GM21786 (cell line): ENCODE data around the gene CHI3L1.
A peak's percentile ranks its signal among the peaks of the same experiment; 100 is the strongest.

ENCODE experiments used
- ATAC-seq: cut with Tn5 transposase; IDR thresholded peaks from one replicate; pipeline ENCODE4 v1.9.1; 2021; ENCODE audit not compliant: unreplicated experiment

Gene CHI3L1

DNA sequence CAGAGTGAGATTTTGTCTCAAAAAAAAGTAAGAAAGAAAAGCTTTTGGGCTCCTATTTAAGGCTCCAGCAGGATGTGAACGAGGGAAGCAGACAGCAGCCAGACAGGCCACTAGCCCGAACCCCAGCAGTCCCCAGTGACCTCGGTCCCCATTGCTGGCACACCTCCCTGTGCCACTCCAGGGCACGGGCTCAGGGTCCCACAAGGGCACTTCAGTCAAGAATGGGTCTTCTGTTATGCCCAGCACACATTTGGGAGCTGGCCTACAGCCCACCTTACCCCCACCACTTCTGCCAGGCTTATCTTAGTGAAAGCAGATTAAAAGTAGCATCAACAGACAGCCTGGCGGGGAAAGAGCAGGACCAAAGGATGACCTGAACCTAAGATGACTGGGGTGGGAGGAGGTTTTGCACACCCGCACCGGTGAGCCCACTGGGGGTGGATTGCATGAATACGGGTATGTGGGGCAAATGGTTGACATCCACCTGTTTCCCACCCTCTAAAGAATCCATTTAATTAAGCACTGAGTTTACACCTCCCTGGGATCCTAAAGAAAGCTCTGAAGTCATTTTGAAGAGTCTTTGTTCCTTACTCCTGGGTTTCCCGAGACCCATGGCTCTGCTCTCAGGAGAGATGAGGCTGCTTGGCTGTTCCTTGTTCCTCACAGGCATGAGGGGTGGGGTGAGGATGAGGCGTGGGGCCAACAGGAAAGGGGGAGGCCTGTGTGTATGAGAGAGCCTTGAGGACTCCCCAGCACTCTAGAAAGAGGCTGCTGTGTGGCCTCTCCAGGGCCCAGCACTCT is 4.7 kb downstream of the CHI3L1 start:
- no peak for ATAC-seq

DNA sequence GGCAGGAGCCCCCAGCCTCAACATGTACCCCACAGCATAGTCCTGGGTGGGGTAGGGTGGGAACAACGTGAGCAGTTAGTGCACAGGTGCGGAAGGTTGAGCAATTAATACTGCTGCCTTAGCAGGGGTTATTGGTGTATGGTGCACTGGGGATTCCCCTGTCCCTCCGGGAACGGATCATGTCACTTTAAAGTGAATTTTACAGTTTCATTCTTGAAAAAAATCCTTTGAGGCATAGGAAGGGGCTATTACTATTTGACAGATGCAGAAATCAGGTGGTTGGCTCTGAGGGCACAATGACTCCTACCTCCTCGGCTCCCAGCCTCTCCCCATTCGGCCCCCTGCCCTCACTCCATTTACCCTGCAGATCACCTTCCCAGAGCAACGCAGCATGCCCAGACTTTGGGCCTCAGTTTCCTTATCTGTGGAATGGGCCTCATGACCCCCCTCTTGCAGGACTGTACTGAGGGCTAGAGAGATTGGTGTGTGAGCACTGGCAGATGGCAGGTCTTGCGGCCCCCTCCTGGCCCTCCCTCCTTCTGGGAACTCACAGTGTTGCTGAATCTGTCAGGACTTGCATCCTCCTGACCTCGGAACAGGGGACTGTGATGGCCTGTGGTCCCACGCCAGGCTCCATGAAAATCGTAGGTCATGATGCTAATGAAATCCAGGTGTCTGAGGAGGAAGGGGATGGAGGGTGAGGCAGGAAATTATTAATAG is 5.7 kb downstream of the CHI3L1 start:
- ATAC-seq, result no peak

DNA sequence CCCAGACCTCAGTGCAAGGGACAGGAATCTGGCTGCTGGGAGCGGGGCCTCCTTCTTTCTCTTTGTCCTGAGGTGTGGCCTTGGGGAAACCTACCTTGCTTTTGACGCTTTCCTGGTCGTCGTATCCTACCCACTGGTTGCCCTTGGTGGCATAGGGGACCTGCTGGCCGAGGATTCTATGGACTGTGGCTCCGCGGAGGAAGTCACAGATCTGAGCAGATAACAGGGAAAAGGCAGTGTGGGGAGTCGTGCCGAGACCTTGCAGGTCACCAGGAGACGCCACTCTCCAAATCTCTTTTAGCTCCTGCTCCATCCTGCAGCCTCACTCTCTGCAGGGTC is 6.9 kb downstream of the CHI3L1 start:
- ATAC-seq, result no peak

DNA sequence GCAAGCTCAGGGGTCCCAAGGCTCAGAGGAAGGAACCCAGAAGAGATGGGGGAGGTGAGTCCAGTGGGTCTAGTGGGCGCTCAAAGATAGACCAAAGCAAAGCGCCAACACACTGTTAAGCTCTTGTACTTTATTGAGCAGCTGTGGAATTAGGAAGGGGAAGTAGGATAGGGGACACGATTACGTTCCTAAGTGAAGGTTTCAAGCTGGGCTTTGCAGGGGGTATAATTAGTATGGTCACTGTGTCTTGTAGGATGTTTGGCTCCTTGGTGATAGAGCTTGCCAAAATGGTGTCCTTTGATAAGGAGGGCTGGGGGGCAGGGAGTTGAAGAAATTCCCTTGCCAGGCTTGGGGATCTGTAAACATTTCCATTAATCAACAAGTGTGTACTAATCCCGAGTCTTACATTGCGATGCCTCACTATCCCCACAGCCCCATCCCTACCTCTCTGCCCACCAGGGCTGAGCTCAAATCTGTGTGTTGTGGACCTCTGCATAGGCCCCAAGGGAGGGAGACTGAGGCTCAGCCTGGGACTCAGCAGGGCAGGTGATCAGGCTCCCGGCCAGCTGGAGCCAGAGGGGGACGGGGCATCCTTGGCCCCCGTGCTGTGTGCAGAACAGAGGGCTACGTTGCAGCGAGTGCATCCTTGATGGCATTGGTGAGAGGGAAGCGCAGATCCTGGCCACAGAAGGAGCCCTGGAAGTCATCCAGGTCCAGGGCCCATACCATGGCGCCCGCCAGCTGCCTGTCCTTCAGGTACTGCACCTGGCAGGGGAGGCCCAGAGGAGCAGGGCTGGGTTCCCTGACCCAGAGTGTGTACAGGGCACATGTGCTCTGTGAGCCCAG is 7.5 kb downstream of the CHI3L1 start:
- ATAC-seq, result no peak

DNA sequence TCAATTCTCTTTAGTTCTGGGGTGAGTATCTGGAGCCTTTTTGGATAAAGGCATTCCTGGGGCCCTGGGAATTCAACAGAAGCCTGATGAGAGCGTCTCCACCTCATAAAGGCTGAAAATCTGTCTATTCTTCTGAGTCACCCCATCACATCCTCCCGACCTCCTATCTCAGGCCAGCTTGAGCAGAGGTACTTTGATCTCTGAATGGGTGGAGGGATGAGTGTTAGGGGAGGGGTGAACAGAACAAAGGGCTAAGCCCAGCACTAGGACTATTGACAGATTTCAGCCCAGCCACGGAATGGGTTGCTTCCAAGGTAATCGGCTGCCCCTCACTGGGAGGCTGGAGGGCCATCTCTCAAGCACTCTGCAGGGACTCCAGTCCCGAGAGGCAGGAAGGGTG is 8.4 kb downstream of the CHI3L1 start:
- ATAC-seq, result no peak

DNA sequence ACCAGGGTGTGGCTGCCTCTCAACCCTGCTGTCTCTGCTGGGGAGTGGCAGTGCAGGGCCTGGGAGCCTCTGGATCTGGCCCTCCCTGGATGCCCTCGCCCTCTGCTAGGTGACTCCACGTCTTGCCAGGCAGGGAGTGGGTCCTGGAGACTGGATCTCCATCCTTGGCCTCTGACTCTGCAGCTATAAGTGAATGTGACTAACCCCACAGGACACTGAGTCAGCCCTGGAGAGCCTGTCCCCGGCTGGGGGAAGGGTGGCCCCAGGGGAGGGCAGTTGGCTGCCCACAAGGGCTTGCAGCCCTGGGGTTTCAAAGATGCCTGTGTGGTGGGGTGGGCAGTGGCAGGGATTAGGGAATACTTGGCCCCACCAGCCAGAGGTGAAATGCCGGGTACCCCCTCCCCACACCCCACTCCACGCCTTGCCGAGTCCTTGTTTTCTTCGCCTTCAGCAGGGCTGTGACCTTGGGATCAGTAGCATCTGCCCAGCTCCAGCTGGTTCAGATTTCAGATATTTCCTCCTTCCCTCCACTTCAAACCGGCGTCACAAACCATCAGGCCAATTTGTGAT is 8.9 kb downstream of the CHI3L1 start:
- no peak for ATAC-seq

DNA sequence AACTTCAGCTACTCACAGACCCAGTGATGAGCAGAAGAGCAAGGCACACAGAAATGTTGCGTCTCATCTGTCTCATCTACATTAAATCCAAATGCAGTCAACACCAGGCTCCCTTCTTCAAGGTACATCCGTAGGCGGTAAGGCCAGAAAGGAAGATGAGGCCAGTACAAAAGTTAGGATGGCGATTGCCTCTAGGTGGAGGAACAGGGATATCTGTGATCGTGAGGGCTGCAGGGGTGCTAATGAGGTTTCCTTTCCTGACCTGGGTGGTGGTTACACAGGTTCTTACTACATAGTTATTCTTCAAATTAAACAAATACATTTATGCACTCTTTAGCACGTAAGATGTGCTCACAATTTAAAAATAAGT is 9.5 kb downstream of the CHI3L1 start:
- ATAC-seq, result no peak

DNA sequence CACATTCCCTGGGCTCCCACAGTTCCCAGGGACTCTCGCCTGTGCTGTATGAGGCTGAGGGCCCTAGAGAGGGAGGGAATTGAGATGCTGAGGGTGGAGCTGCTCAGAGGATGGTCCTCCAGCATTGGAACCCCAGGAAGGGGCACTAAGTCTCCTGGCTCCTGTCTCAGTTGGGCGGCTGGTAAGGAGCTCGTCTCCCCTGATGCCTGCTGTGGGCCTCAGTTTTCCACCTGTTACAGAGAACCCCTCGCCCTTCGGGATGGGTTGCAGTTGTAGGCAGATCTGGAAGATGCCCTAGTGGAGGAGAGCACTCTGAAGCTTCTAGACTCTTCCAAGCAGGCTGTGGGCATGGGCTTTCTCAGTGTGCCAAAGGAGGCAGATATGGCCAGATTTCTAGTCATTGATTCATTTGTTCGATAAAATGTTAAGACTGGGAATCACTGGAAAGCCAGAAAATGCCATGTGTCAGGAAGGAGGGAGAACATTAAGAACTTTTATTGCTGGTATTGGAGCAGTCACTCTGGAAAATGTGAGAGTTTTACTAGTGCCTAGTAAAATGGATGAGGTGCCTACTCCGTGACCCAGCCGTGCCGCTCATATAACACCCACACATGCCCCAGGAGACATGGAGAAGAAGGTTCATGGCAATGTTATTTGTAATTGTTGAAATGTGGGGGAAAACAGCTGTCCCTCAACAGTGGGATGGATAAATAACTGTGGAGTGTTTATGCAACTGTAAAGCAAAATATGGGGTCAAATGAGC is 10.1 kb downstream of the CHI3L1 start:
- no peak for ATAC-seq

DNA sequence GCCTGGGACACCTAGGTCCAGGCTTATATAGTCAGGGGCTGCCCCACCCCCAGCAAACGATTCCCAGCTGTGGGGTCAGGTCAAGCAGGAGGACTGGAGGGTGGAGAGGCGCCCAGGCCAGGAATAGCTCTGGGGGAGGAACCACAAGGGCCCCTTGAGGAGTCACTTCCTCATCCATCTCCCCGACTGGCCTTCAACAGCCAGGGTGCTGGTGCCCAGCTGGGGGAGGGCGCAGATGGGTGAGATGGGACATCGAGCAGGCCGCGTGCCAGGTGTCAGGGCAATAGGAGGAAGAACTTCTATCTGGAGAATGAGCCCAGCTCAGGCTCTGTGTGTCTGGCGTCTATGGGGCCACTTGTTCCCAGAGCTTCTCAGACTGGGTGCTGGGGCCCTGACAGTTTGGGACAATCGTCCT is 10.7 kb downstream of the CHI3L1 start:
- ATAC-seq, result no peak

DNA sequence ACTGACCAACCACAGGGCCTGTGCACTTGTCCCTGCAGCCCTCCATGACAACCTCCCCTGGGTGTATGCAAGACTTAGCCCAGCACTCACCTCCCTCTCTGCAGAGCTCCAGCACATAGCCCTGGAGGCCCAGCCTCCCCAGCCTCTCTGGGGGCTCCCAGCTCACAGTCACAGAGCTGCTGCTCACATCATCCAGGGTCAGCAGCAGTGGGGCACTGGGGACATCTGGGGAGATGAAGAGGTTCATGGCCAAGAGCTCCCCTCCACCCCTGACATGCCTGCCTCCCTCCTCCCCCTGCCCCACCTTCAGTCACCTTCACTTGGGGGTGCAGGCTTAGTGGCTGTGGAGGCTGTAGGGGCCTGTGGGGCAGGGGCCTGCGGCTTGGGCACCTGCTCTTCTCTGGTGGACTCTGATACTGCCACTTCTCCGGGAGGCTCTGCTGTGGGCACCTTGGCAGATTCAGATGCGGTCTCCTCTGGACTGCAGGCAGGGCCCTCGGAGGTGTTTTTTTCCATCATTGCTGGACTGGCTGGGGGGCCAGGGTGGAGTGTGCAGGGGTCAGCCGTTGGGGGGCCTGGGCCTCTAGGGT is 11.2 kb downstream of the CHI3L1 start, which contains the start of gene MYBPH:
MYBPH (minus strand) TSS at position 590 of the 590 bp plus-strand sequence; CDS start at position 519, 71 bp downstream.
- ATAC-seq, result no peak

DNA sequence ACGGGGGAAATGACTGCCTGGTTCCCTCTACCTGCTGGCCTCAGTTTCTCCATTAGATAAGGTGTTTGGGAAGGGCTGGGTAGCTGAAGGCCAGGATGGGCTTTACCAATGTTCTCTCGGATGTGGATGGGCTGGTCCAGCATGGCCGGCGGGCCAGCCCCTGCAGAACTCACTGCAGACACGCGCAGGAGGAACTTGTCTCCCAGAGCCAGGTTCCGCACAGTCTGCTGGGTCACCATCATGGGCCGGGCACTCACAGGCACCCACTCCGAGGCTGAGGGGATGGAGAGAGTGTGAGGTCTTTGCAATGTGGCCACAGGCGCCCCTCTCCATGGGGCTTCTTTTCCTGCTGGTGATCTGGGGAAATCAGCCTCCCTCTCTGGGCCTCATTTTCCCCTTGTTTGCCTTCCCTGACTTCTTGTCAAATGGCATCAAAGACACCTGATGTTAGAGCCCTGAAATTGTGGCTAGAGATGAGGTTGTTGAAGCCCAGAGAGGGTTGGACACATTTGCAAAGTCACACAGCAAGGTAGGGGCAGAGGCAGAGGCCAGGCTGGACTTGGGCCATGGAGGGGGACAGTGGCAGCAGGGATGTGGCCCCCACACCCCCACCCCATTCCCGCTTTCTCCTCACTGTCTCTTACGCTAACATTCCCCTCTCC is 12.0 kb downstream of the CHI3L1 start:
- ATAC-seq, result no peak

DNA sequence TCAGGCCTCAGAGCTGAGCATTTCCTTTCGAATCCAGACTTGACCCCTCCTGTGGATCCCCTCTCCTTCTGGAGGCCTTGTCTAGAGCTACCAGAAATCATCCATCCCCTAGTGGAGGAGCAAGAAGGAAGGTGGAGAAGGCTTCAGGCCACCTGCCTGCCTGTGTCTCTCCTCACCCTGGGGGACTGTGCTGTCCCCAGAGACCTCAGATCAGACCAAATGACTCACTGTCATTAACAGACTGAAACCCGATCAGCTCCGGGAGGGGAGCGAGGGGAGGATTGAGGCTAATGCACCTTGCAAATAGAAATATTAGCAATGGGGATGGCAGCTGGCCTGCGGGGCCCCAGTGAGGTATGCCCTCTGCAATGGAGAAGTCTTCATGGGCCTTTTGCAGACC is 12.9 kb downstream of the CHI3L1 start:
- ATAC-seq, result peak; percentile 95

DNA sequence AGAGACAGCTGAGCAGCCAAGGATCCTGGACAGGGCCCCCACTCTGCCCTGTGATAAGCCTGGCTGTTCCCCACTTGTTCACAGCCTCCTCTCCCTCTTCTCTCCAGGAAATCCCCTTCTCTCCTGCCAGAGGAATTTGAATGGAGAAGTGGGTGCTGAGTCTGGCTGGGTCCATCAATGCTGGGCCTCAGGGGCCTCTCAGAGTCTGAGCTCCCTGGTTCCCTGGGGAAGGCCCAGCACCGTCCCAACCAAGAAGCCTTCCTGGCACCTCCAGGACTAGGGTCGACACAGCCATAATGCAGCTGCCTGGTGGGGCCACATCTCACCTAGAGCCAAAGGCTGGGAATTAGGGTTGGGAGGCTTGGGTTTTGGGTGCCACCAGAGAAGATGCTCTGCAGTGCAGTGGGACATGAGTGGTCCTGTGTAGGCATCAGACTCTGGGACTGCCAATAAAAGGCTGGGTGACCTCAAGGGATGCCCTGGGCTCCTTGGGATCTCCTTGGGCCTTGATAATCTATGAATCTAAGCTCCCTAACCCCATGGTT is 13.4 kb downstream of the CHI3L1 start:
- no peak for ATAC-seq

DNA sequence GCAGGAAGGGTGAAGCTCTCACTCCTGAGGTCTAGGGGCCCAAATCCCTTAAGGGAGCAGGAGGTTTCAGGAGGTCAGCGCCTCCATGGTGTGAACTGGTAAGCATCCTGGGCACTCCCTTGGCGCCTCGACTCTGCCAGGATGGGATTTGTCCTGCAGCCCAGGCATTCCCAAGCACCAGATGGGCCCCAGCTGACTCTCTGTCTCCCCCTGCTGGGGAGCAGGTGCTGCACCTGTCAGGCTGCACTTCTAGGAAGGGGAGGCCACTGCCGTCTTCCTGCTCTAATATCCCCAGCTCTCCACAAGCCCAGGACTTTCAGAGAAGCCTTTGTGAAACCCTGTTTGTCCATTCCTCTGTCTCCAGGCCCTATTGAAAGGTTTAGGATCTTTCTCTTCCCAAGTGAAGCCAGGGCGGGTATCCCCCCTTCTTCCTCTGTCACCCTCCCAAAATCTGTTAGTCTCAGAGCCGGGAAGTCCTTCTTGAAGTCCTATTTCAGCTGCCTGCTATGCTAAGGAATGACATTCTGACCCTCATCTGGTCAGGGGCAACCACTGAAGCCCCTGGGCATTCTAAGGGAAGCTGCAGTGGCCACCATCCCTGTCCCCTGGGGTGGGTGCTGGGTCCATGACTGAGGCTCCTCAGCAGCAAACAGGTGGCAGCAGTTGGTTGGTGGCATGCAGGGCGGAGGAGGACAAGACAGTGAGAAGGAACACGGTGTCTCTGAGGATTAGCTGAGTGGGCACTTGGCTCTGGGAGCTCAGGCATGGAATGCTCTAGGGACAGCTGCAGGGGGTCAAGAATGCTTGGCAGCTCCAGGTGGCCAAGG is 14.1 kb downstream of the CHI3L1 start:
- ATAC-seq, result no peak

DNA sequence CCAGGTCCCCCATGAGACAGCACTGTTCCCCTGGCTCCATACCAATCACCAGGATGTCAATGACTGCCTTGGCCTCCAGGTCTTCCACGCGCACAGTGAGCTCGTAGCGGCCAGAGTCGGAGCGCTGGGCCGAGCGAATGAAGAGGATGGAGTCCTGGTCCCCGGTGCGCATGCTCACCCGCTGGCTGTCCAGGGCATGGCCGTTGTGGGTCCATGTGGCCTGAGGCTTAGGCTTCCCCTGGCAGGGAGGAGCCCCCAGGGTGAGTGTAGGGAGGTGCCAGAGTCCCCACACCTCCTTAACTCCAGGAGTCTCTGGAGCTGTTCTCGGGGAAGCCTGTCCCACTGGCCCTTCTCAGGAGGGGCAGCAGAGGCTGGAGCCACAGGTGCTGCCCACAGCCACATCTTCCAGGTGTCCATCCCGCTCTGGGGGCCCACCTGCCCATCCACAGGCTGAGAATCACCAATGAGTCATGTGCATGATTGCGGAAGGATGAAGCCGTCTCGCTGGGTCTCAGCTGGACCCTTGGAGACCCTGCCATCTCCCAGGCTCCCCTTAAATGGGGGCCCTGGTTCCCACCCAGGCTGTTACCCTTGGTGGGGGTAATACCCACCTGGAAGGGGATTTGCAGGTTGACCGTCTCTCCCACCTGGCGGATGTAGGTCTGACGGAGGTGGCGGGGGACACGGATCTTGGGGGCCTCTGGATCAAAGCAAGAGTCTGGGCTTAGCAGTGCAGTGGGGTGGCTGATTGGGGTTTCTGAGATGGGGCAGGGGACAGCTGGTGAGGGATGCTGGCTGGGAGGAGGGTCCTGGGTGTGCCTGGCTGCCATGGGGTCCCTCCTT is 14.9 kb downstream of the CHI3L1 start:
- no peak for ATAC-seq

DNA sequence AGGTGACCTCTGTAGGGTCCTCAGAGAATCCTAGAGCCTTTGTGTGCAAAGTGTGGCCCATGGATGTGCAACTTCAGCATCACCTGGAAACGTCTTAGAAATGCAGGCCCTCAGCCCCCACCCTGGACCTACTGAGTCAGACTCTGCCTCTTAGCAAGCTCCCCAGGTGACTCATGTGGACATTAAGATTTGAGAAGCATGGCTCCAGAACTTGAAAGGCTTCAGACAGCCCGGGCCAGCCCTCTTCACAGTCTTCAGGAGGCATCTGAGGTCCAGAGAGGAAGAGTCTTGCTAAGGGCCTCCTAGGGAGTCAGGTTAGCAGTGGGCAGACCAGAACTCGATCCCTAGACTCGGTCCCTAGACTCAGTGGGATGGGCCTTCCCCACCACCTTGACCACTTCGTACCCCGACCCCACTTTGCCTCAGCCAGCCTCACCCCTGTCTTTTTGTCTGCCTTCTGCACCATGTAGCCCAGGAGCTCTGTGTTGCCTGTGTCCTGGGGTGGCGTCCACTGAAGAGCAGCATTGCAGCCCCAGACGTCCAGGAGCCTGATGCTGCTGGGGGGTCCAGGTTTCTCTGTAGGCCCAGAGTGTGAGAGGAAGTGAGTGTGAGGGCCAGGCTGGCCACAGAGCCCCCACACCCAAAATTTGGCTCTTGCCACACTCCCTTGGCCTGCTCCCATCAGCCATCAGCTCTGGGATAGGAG is 15.7 kb downstream of the CHI3L1 start:
- ATAC-seq, result no peak
